ENCODE measurements around the gene NHERF1.
A peak's percentile ranks its signal among the peaks of the same experiment; 100 is the strongest.

NHERF1 gene

DNA sequence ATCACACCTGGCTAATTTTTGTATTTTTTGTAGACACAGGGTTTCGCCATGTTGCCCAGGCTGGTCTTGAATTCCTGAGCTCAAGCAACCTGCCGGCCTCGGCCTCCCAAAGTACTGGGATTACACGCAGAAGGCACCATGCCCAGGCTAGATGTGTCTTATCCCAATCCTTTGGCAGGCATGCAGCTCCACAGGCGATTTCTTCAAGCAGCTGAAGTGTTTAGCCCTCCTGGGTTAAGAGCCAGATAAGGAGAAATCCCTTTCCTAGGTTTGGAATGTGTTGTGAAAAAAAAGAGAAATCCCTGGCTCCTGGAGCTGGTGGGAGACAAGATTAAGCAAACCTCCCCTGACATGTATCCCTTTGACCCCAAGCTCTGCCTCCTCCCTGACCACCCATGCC lies 2.1 kb upstream of the NHERF1 start:
- no peak overlapping the region for H3K27ac ChIP-seq
- no peak overlapping the region for H3K4me3 ChIP-seq (IDR thresholded peaks at IDR 0.05; ENCODE audit: insufficient read depth, low read depth, low read length)
- H3K4me2 ChIP-seq: no peak overlapping the region
- no peak overlapping the region for H3K9ac ChIP-seq
- no peaks in the 10 kb centered on the region; the same call in 1 of the 2 replicates for H3K36me3 ChIP-seq (ENCODE audit: insufficient read depth)
- TF ChIP-seq, protein P1, sequence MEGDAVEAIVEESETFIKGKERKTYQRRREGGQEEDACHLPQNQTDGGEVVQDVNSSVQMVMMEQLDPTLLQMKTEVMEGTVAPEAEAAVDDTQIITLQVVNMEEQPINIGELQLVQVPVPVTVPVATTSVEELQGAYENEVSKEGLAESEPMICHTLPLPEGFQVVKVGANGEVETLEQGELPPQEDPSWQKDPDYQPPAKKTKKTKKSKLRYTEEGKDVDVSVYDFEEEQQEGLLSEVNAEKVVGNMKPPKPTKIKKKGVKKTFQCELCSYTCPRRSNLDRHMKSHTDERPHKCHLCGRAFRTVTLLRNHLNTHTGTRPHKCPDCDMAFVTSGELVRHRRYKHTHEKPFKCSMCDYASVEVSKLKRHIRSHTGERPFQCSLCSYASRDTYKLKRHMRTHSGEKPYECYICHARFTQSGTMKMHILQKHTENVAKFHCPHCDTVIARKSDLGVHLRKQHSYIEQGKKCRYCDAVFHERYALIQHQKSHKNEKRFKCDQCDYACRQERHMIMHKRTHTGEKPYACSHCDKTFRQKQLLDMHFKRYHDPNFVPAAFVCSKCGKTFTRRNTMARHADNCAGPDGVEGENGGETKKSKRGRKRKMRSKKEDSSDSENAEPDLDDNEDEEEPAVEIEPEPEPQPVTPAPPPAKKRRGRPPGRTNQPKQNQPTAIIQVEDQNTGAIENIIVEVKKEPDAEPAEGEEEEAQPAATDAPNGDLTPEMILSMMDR (conservative IDR thresholded peaks at IDR 0.05; ENCODE audit: low read depth, low read length): no peak
- no peaks in the 10 kb centered on the region for H3K27me3 ChIP-seq (ENCODE audit: insufficient read depth, low read depth)
- H3K4me1 ChIP-seq (ENCODE audit: low read depth, poor library complexity, severe bottlenecking): peaks cover 46% of the 10 kb centered on the region
- H3K79me2 ChIP-seq (ENCODE audit: insufficient read depth, low read depth): peaks cover 29% of the 10 kb centered on the region
- peaks cover 9% of the 10 kb centered on the region for H4K20me1 ChIP-seq (ENCODE audit: insufficient read depth)
- no peak overlapping the region for H2AFZ ChIP-seq (ENCODE audit: low read depth)

DNA sequence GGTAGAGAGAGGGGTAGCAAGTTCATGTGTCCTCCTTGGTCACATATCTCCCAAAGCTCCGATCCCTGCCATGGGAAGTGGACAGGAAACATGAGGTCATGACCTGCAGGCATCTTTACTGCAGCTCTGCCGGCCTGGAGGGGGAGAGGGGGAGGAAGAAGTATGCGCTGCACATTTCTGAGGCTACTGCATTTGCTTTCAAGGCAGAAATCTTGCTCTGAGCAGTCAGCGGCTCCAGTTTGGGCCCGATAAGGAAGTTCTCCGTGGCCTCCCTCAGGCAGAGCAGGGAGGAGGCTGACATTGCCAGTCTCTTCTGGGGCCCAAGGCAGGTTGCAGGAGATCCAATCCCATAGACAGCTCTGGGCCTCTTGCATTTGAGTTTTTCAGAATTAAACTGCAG lies 1.5 kb upstream of the NHERF1 start:
- H3K36me3 ChIP-seq (ENCODE audit: insufficient read depth): no peaks in the 10 kb centered on the region; the same call in 1 of the 2 replicates
- no peak overlapping the region for H3K4me3 ChIP-seq (IDR thresholded peaks at IDR 0.05; ENCODE audit: insufficient read depth, low read depth, low read length)
- peaks cover 43% of the 10 kb centered on the region for H3K4me1 ChIP-seq (ENCODE audit: low read depth, poor library complexity, severe bottlenecking)
- H3K9ac ChIP-seq: no peak overlapping the region
- TF ChIP-seq, protein P1 (conservative IDR thresholded peaks at IDR 0.05; ENCODE audit: low read depth, low read length): no peak
- peaks cover 9% of the 10 kb centered on the region for H4K20me1 ChIP-seq (ENCODE audit: insufficient read depth)
- H3K79me2 ChIP-seq (ENCODE audit: insufficient read depth, low read depth): peaks cover 35% of the 10 kb centered on the region
- no peak overlapping the region for H3K27ac ChIP-seq
- no peak overlapping the region for H2AFZ ChIP-seq (ENCODE audit: low read depth)
- H3K27me3 ChIP-seq (ENCODE audit: insufficient read depth, low read depth): no peaks in the 10 kb centered on the region
- no peak overlapping the region for H3K4me2 ChIP-seq

DNA sequence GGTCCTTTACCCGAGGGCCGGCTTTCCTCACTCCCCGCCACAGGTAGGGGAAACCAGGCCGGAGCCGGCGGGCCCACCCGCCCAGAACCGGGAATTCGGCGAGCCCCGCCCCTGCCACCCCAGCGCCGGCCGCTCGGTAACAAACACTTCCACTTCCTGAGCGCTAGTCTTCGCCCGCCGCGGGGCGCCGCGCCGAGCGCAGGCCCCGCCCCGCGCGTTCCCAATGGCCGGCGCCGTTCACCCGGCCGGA lies 224 bp upstream of the NHERF1 start:
- TF ChIP-seq, protein P1 (conservative IDR thresholded peaks at IDR 0.05; ENCODE audit: low read depth, low read length): no peak
- H3K27me3 ChIP-seq (ENCODE audit: insufficient read depth, low read depth): no peaks in the 10 kb centered on the region
- H3K9ac ChIP-seq: no peak overlapping the region; the same call in 1 of the 2 replicates
- no peak overlapping the region for H3K4me3 ChIP-seq (IDR thresholded peaks at IDR 0.05; ENCODE audit: insufficient read depth, low read depth, low read length)
- H3K4me2 ChIP-seq: peak overlapping the region; percentile 53
- peak overlapping the region; percentile 45; the same call in 1 of the 2 replicates for H2AFZ ChIP-seq (ENCODE audit: low read depth)
- peaks cover 48% of the 10 kb centered on the region for H3K79me2 ChIP-seq (ENCODE audit: insufficient read depth, low read depth)
- H3K4me1 ChIP-seq (ENCODE audit: low read depth, poor library complexity, severe bottlenecking): peaks cover 43% of the 10 kb centered on the region
- peaks cover 9% of the 10 kb centered on the region for H4K20me1 ChIP-seq (ENCODE audit: insufficient read depth)
- H3K36me3 ChIP-seq (ENCODE audit: insufficient read depth): no peaks in the 10 kb centered on the region; the same call in 1 of the 2 replicates
- no peak overlapping the region for H3K27ac ChIP-seq

DNA sequence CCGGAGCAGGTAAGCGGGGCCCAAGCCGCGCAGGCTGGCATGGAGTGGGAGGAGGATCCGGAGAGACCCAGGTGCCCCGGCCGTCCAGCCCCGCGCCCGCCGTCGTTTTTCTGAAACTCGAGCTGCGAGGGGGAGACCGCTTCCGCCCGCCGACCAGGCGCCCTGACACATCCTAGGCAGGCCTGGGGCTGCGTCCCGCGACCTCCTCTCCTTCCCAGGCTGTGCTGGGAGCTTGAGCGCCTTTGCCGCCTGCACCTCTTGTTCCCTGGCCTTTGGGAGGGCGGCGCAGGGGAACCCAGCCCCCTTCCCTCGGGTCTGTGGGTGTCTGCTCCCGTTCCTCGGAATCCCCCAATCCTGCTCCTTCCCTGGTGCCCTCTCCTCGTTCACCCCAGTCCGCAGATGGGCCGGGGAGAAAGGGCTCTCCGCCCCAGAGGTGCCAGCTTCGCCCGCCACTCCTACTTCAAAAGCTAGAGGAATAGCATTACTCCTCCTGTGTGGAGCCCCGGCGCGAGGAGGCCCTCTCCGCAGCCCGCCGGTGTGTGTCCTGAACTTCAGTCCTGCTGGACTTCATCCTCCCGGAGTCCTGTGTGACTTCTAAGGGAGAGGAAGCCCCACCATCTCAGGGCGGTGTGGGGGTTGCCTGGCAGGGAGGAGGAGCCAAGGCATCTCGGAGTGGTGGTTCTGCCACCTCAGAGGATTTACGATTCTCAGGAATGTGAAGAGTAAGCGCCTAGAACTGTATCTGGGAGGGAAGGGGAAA lies 1.0 kb downstream of the NHERF1 start:
- no peak overlapping the region for H2AFZ ChIP-seq (ENCODE audit: low read depth)
- peak overlapping the region; percentile 100 for H3K4me2 ChIP-seq
- H3K4me3 ChIP-seq (IDR thresholded peaks at IDR 0.05; ENCODE audit: insufficient read depth, low read depth, low read length): peak overlapping the region; percentile 30
- peaks cover 59% of the 10 kb centered on the region for H3K79me2 ChIP-seq (ENCODE audit: insufficient read depth, low read depth)
- H3K27me3 ChIP-seq (ENCODE audit: insufficient read depth, low read depth): no peaks in the 10 kb centered on the region
- peaks cover 43% of the 10 kb centered on the region for H3K4me1 ChIP-seq (ENCODE audit: low read depth, poor library complexity, severe bottlenecking)
- no peaks in the 10 kb centered on the region; the same call in 1 of the 2 replicates for H3K36me3 ChIP-seq (ENCODE audit: insufficient read depth)
- H3K27ac ChIP-seq: peak overlapping the region; percentile 94
- TF ChIP-seq, protein P1 (conservative IDR thresholded peaks at IDR 0.05; ENCODE audit: low read depth, low read length): no peak
- H3K9ac ChIP-seq: peak overlapping the region; percentile 89
- H4K20me1 ChIP-seq (ENCODE audit: insufficient read depth): peaks cover 9% of the 10 kb centered on the region

Data from KMS-11 (cell line).